Fibroblast of the aortic adventitia (primary cell): ENCODE data around the gene GORASP1. TPM values are rescaled to one million over a fixed set of nuclear protein-coding genes. Genes with fewer than 3 reads are reported as not detected.

ENCODE experiments used
- DNase-seq: peaks from one replicate; pipeline ENCODE4 v3.0.0-alpha.2; 2010; ENCODE audit warnings: low read depth
- H3K4me3 ChIP-seq: 2 replicates; pipeline ENCODE4 v1.5.1; 2011; ENCODE audit warnings: low read depth, mild to moderate bottlenecking, control low read depth, low read length, moderate library complexity
- total RNA-seq: library from RNA; depleted of rRNA; stranded (reverse); fragments of >200 nt; gene quantifications from 2 replicates; pipeline ENCODE4 v1.2.3, GENCODE V29; 2012; ENCODE audit warnings: low replicate concordance
- TF ChIP-seq, protein P1 (sequence below): IDR thresholded peaks from 2 replicates; pipeline ENCODE4 v1.5.1; 2011; ENCODE audit warnings: mild to moderate bottlenecking, low read length, control low read depth, inconsistent platforms; ENCODE audit not compliant: insufficient read depth

GORASP1 gene
- total RNA-seq, 1 donor, result 24.0 TPM

DNA sequence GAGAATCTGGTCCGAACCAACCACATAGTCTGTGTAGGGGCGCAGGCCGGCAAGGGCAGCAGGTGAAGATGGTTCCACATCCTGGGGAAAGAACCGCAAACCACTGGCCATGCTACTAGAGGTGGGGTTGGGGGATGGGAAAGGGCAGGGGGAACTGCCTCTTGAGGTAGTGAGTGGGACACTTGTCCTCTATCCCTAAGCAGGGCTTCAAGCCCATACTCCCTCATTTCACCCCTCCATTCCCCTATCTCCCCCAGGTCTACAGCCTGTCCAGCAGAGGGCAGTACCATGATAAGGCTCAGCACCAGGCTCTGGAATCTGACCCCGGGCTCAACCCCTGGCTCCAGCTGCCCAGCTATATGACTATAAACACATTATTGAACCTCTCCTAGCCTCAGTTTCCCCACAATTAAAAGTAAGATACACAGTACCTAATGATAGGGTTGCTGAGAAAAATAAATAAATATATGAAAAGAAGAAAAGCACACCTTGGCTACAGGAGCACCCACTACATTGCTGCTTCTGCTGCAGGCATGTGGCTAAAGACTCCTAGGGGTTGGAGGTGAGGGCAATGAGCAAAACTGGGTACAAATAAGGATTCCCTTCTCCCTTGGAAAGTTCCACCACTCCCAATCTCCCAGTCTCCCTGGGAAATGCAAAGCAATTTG is 6.3 kb downstream of the GORASP1 start:
- peak; percentile 37 for DNase-seq
- TF ChIP-seq, protein P1, sequence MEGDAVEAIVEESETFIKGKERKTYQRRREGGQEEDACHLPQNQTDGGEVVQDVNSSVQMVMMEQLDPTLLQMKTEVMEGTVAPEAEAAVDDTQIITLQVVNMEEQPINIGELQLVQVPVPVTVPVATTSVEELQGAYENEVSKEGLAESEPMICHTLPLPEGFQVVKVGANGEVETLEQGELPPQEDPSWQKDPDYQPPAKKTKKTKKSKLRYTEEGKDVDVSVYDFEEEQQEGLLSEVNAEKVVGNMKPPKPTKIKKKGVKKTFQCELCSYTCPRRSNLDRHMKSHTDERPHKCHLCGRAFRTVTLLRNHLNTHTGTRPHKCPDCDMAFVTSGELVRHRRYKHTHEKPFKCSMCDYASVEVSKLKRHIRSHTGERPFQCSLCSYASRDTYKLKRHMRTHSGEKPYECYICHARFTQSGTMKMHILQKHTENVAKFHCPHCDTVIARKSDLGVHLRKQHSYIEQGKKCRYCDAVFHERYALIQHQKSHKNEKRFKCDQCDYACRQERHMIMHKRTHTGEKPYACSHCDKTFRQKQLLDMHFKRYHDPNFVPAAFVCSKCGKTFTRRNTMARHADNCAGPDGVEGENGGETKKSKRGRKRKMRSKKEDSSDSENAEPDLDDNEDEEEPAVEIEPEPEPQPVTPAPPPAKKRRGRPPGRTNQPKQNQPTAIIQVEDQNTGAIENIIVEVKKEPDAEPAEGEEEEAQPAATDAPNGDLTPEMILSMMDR, result peak; percentile 69
- H3K4me3 ChIP-seq, result no peak overlapping the region

DNA sequence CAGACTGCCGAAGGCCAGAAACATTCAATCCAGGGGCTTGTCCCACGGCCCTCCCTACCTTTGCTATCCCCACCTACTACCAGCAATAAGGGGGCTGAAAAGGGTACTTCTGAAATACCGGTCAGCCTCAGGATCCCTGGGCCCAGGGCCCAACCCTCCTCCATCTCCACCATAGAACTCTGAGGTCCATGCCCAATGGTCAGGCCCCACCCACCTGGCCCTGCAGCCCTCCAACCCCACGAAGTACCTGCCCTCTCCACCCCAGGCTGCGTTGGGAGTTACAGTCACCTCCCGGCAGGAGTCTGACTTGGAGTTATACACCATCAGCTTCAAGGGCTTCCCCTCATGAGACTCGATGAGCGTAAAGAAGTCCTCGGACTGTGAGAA is 6.9 kb downstream of the GORASP1 start:
- no peak for DNase-seq
- H3K4me3 ChIP-seq, result no peak overlapping the region
- TF ChIP-seq, protein P1, result no peak

DNA sequence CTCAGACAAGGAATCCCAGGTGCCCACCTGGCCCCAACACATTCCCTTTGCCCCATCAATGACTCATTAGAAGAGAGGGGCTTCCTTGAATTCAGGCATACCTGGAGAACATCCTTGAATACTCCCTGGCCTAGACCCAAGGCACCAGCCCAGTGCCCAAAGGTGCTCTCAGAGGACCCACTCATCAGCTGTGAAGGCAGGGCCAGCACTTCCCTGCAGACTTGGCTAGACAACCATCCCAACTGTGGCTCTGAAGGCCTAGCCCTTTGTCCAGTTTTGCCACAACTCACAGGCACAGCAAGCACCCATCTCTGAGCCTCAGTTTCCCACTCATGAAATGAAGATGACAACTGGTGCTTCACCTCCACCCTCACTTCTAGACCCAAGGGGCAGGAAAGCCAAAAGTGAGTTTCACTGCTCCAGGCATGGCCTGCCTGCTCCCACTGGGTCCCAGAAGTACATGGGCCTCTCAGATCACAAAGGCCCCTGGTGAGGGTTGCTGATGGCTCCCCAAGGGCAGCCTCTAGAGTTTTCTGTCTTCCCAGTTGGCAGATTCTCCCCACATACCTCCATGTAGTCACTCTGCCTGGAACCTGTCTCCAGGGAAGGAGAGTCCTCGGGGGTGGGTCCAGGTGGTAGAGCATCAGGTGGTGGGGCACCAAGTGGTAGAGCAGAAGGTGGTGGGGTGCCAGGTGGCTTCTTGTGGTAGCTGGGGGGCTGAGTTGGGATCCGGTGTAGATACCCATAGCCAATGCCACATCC is 7.5 kb downstream of the GORASP1 start:
- H3K4me3 ChIP-seq, result no peak overlapping the region
- TF ChIP-seq, protein P1, result no peak
- DNase-seq, result no peak

DNA sequence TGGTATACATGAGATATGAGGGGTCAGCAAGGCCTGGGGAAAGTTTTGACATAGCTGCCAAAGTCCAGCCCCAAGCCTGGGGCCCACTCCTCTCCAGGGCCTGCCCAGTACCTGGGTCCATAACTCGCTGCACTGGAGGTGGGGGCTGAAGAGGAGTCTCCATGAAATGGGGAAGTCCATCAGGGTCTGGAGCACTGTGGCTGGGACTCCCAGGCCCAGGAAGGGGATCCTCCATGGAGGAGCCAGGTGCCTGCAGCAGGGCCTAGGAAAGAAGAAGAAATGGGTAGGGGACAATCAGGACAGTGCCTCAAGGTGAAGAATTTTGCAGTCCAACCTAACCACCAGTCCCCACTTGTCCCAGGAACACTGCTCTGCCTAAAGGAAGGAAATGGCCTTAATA is 8.2 kb downstream of the GORASP1 start:
- TF ChIP-seq, protein P1, result no peak

DNA sequence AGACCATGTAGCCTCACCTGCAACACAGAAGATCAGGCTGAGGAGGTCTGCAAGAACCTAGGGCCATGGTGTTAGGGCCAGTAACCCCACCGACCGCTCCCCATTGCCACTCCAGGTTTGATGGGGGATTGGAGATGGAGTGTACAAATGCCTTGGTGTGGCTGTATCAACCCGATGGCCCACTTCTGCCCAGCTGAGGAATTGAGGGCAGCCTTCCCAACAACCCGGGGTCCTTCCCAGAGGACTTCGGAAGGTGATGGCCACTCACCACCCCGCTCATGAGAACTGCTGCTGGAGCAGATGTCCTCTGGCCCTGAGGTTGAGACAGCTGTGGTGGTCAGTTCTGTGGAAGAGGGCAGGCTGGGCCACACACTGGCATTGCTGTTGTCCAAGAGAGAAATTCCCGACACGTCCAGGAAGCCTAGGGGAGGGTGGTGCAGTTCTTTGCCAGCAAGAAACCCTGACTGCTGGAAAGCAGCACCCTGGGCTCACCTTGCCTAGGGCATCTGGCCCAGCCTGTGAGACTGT is 8.9 kb downstream of the GORASP1 start:
- DNase-seq, result no peak
- H3K4me3 ChIP-seq, result no peak overlapping the region
- TF ChIP-seq, protein P1, result no peak

More for the DNA sequence above, 8.2 kb downstream of the GORASP1 start:
- no peak overlapping the region for H3K4me3 ChIP-seq
- no peak for DNase-seq

DNA sequence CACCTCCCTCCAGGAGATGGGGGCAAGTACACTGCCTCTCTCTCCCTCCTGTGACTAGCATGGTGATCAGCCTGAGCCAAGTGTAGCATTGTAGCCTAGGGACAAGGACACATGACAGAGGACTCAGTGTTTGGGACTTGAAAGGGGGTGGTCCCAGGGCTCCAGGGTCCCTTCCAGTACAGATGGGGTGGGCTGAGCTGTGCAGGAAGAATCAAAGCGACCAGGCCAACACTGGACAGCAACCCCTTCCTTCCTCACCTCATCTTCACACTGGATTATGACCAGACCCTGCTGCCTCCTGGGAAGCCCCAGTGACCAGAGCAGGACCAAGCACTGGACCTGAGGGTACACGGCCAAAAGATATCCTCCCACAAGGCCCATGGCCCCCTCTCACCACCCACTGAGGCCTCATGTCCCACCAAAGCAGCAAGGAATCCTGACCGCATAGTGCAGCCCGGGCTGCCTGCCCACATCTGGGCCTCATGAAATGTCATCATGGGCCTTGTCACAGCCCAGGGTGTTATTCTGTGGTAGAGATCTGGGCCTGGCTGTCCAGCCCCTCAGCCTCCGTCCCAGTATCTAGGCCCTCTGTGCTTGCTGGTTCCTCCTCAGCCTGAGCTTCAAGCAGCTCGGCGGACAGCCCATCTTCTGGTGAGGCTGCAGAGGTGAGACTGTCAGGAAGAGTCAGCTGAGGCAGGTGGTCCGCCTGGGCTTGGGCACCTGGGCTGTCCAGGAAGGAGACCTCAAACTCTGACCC is 9.5 kb downstream of the GORASP1 start:
- no peak for DNase-seq
- TF ChIP-seq, protein P1, result no peak

More for the DNA sequence above, 9.5 kb downstream of the GORASP1 start:
- no peak overlapping the region for H3K4me3 ChIP-seq
